LNCAP (cell line): ENCODE results near the gene LEMD3.

ENCODE experiments used
- TF ChIP-seq, protein P1 (sequence below): fragments of 450-650 bp; IDR thresholded peaks from 2 replicates; pipeline ENCODE4 v1.5.1; 2017; ENCODE audit warnings: mild to moderate bottlenecking

The LEMD3 gene

DNA sequence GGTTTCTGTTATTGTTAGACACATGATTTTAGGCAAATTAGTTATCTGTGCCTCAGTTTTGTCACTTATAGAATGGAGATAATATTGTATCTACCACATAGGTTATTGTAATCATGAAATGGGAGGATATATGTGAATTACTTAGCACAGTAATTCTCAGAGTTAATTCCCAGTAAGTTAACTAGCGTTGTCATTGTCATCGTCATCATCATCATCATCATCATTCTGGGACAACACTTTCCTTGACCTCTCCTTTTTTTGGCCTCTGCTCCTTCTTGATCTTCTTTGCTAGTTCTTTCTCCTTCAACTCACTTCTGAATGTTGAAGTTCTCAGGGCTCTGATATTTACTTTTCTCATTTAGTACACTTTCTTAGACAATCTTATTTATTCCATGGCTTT lies 122.9 kb downstream of the LEMD3 start:
- TF ChIP-seq, protein P1, sequence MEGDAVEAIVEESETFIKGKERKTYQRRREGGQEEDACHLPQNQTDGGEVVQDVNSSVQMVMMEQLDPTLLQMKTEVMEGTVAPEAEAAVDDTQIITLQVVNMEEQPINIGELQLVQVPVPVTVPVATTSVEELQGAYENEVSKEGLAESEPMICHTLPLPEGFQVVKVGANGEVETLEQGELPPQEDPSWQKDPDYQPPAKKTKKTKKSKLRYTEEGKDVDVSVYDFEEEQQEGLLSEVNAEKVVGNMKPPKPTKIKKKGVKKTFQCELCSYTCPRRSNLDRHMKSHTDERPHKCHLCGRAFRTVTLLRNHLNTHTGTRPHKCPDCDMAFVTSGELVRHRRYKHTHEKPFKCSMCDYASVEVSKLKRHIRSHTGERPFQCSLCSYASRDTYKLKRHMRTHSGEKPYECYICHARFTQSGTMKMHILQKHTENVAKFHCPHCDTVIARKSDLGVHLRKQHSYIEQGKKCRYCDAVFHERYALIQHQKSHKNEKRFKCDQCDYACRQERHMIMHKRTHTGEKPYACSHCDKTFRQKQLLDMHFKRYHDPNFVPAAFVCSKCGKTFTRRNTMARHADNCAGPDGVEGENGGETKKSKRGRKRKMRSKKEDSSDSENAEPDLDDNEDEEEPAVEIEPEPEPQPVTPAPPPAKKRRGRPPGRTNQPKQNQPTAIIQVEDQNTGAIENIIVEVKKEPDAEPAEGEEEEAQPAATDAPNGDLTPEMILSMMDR: no peak

GRCh38 chr12:65293735-65294134 lies 124.4 kb downstream of the LEMD3 start:
- TF ChIP-seq, protein P1: no peak

DNA sequence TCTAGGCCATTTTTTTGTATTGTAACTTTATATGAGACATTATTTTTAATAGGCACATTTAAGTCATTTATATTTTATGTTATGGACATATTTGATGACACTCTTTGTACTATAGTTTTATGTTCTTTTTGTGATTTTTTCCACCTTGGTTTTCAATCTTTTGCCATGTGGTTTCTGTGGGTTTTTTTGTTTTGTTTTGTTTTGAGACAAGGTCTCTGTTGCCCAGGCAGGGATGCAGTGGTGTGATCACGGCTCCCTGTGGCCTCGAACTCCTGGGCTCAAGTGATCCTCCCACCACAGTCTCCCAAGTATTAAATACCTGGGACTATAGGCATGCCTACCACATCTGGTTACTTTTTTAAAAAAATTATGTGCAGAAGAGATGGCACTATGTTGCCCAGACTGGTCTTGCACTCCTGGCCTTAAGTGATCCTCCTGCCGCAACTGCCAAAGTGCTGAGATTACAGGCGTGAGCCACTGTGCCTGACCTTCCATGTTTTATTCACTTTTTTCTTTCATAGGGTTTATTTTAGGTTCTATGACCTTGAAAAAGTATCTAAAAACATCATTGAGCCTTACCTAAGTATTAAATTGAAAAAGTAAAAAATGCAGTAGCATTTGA lies 125.4 kb downstream of the LEMD3 start:
- TF ChIP-seq, protein P1: no peak

- TF ChIP-seq, protein P1: no peak
Measured at GRCh38 chr12:65296508-65297265, 127.3 kb downstream of the LEMD3 start.
